Fibroblast of lung (primary cell): ENCODE data around the gene GRK5. TPM values are rescaled to one million over a fixed set of nuclear protein-coding genes. Genes with fewer than 3 reads are reported as not detected.

Experiments
- DNase-seq, 2 donors: peaks; one replicate each; pipeline versions ENCODE4 v3.0.0 to v3.0.0-alpha.2; 2010; ENCODE audit warnings: low read depth in 2 of 2
- H2AFZ ChIP-seq: 2 replicates; pipeline ENCODE4 v1.5.1; 2012; ENCODE audit warnings: low read length, control low read depth, inconsistent platforms
- H3K27ac ChIP-seq: 2 replicates; pipeline ENCODE4 v1.5.1; 2011; ENCODE audit warnings: low read length, control low read depth; ENCODE audit not compliant: insufficient read depth
- H3K27me3 ChIP-seq: 2 replicates; pipeline ENCODE4 v1.5.1; 2011; ENCODE audit warnings: mild to moderate bottlenecking, low read length; ENCODE audit not compliant: control insufficient read depth, insufficient read depth
- H3K36me3 ChIP-seq: 2 replicates; pipeline ENCODE4 v1.5.1; 2011; ENCODE audit warnings: low read length; ENCODE audit not compliant: control insufficient read depth, insufficient read depth
- H3K4me1 ChIP-seq: 2 replicates; pipeline ENCODE4 v1.5.1; 2011; ENCODE audit warnings: low read length; ENCODE audit not compliant: control insufficient read depth, insufficient read depth; ENCODE audit errors: extremely low read depth
- H3K4me2 ChIP-seq: 2 replicates; pipeline ENCODE4 v1.5.1; 2011; ENCODE audit warnings: low read length, control low read depth; ENCODE audit not compliant: insufficient read depth; ENCODE audit errors: extremely low read depth
- H3K4me3 ChIP-seq, 4 experiments: fragments of 200-600 bp in 1 of 4; sonication (generic) in 1 of 4; replicated peaks in 1 of 4; 2 replicates each; pipeline ENCODE4 v1.5.1; 2011 to 2016; ENCODE audit warnings: low read length in 4 of 4, low read depth in 3 of 4, mild to moderate bottlenecking in 3 of 4, control low read depth in 2 of 4, inconsistent platforms in 1 of 4, mixed read lengths in 1 of 4; ENCODE audit not compliant: insufficient read depth in 1 of 4; ENCODE audit errors: control extremely low read depth in 1 of 4
- H3K79me2 ChIP-seq: 2 replicates; pipeline ENCODE4 v1.5.1; 2012; ENCODE audit warnings: mild to moderate bottlenecking, low read length, inconsistent platforms; ENCODE audit not compliant: control insufficient read depth, insufficient read depth
- H3K9ac ChIP-seq: 2 replicates; pipeline ENCODE4 v1.5.1; 2011; ENCODE audit warnings: mild to moderate bottlenecking, low read length, control low read depth; ENCODE audit not compliant: insufficient read depth
- H3K9me3 ChIP-seq: 2 replicates; pipeline ENCODE4 v1.5.1; 2012; ENCODE audit warnings: low read depth, low read length; ENCODE audit not compliant: control insufficient read depth, insufficient read depth
- H4K20me1 ChIP-seq: 2 replicates; pipeline ENCODE4 v1.5.1; 2011; ENCODE audit warnings: low read length; ENCODE audit not compliant: control insufficient read depth, insufficient read depth; ENCODE audit errors: extremely low read depth
- EZH2 ChIP-seq: IDR thresholded peaks from 2 replicates; pipeline ENCODE4 v1.5.1; 2012; ENCODE audit warnings: low read length, control low read depth, mild to moderate bottlenecking; ENCODE audit errors: missing control alignments
- polyA plus RNA-seq, 2 donors: library from polyadenylated mRNA; depleted of rRNA in 1 of 2; stranded (reverse) in 1 of 2; unstranded in 1 of 2; fragments of >200 nt; gene quantifications; 2 replicates each; pipeline ENCODE4 v1.2.1, GENCODE V29; 2011 to 2012; ENCODE audit warnings: missing spikeins in 1 of 2
- total RNA-seq: library from RNA; depleted of rRNA; stranded (reverse); fragments of >200 nt; gene quantifications from 2 replicates; pipeline ENCODE4 v1.2.1, GENCODE V29; 2014
- TF ChIP-seq, protein P1 (sequence below), 2 donors: IDR thresholded peaks in 1 of 2; conservative IDR thresholded peaks in 1 of 2; 1 replicate in 1 of 2; 2 replicates in 1 of 2; pipeline ENCODE4 v1.5.1; 2011 to 2012; ENCODE audit warnings: low read length in 2 of 2, control low read depth in 1 of 2, inconsistent platforms in 1 of 2, low read depth in 1 of 2, mild to moderate bottlenecking in 1 of 2

The GRK5 gene
- total and polyA plus RNA-seq, 2 donors (not counting 1 experiment from before 2014, with no cell fraction given), result 24.1 to 90.3 TPM

DNA sequence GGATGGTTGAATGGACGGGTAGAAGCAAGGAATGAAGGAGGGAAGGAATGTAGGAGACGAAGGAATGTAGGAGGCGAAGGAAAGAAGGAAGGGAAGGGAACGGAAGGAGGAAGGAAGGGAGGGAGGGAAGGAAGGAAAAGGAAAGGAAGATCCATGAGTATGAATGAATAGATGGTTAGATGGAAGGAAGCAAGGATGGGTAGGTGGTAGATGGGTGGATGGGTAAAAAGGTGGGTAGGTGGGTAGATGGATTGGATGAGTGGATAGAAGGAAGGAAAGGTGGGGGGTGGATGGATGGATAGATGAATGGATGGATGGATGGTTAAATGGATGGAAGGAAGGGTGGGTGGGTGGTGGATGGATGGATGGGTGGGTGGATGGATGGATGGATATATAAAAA lies 257.7 kb downstream of the GRK5 start:
- Histone ChIP-seq H3K9me3 (no peaks in the 10 kb centered on the region), H3K27ac (no peak overlapping the region), H3K79me2 (no peaks in the 10 kb centered on the region), H3K9ac (no peak overlapping the region), H4K20me1 (no peaks in the 10 kb centered on the region), H3K27me3 (peaks cover 7% of the 10 kb centered on the region), H3K4me2 (no peak overlapping the region), H3K4me3 (no peak overlapping the region), H3K36me3 (no peaks in the 10 kb centered on the region), H2AFZ (no peak overlapping the region), H3K4me1 (no peaks in the 10 kb centered on the region)
- no peak for DNase-seq
- no peak for TF ChIP-seq EZH2
- TF ChIP-seq, protein P1, sequence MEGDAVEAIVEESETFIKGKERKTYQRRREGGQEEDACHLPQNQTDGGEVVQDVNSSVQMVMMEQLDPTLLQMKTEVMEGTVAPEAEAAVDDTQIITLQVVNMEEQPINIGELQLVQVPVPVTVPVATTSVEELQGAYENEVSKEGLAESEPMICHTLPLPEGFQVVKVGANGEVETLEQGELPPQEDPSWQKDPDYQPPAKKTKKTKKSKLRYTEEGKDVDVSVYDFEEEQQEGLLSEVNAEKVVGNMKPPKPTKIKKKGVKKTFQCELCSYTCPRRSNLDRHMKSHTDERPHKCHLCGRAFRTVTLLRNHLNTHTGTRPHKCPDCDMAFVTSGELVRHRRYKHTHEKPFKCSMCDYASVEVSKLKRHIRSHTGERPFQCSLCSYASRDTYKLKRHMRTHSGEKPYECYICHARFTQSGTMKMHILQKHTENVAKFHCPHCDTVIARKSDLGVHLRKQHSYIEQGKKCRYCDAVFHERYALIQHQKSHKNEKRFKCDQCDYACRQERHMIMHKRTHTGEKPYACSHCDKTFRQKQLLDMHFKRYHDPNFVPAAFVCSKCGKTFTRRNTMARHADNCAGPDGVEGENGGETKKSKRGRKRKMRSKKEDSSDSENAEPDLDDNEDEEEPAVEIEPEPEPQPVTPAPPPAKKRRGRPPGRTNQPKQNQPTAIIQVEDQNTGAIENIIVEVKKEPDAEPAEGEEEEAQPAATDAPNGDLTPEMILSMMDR (conservative IDR thresholded peaks at IDR 0.05 in 1 of 2, IDR thresholded peaks at IDR 0.05 in 1 of 2; ENCODE audit: low read depth in 1 of 2, low read length in 2 of 2), result no peak

DNA sequence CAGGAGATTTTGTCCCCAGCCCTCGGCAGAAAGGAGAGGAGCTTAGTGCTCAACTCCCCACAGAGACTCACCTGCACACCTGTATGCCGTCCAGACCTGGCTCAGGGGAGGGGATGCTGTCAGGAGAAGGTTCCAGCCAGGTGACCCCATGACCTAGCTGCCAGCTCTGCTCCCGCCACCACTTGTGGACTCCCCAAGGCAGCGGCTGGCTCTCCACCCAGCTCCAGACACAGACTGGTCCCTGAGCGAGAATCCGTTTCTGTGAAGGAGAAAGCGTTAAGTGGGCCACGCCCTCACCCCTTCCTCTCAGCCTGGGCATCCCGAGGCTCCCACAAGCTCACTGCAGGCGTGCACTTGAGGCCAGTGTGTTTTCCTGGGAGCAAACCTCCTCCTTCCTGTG lies 258.7 kb downstream of the GRK5 start:
- no peak for DNase-seq
- Histone ChIP-seq H3K27me3 (peaks cover 7% of the 10 kb centered on the region), H3K79me2 (no peaks in the 10 kb centered on the region), H3K4me2 (no peak overlapping the region), H3K4me1 (no peaks in the 10 kb centered on the region), H3K4me3 (no peak overlapping the region), H2AFZ (no peak overlapping the region), H3K27ac (no peak overlapping the region), H3K9me3 (no peaks in the 10 kb centered on the region), H4K20me1 (no peaks in the 10 kb centered on the region), H3K36me3 (no peaks in the 10 kb centered on the region), H3K9ac (no peak overlapping the region)
- TF ChIP-seq EZH2, result no peak
- TF ChIP-seq, protein P1 (conservative IDR thresholded peaks at IDR 0.05 in 1 of 2, IDR thresholded peaks at IDR 0.05 in 1 of 2; ENCODE audit: low read depth in 1 of 2, low read length in 2 of 2), result no peak

DNA sequence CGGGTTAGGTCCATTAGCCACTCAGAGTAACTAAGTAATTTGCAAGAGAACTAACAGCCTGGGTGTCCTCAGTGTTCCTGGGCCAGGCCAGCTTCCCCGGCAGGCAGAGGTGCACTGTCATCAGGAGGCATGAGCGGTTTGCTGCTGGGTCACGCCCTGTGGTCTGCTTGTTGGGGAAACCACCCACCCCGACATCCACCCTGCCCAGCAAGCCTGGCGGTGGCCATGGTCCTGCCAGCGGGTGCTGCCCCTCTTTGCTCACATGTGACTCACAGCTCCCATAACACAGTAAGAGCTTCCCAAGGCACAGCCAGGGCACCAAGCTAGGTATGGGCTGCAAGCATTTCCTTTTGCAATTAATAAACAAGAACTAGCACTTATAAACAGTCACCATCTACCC lies 259.3 kb downstream of the GRK5 start:
- Histone ChIP-seq H4K20me1 (no peaks in the 10 kb centered on the region), H3K9me3 (no peaks in the 10 kb centered on the region), H3K9ac (no peak overlapping the region), H3K4me1 (no peaks in the 10 kb centered on the region), H3K4me3 (no peak overlapping the region), H3K36me3 (no peaks in the 10 kb centered on the region), H3K4me2 (no peak overlapping the region), H3K27me3 (peaks cover 7% of the 10 kb centered on the region), H2AFZ (no peak overlapping the region), H3K27ac (no peak overlapping the region), H3K79me2 (no peaks in the 10 kb centered on the region)
- peak in 1 of 2 donors; percentile 14 for DNase-seq
- no peak for TF ChIP-seq EZH2
- TF ChIP-seq, protein P1 (conservative IDR thresholded peaks at IDR 0.05 in 1 of 2, IDR thresholded peaks at IDR 0.05 in 1 of 2; ENCODE audit: low read depth in 1 of 2, low read length in 2 of 2), result no peak
